T-helper 17 cell (primary cell): ENCODE measurements around the gene CCDC9. TPM values are rescaled to one million over a fixed set of nuclear protein-coding genes. Genes with fewer than 3 reads are reported as not detected.

Source experiments
- total RNA-seq, 4 donors: library from RNA in 2 of 4; stranded (reverse) in 2 of 4; gene quantifications; one replicate each; pipeline ENCODE4 v1.2.3 and lab custom pipeline; 2022 to 2026

CCDC9 gene
- total RNA-seq, 2 donors from 2014 or later: 35.6 to 53.7 TPM

Other genes with a start within 250 kb of the CCDC9 start
- gene NPAS1, start 236.7 kb upstream of the CCDC9 start, total RNA-seq: under 1 TPM; 0.47 to 0.76 TPM
- 10 to 100 TPM; 22.2 to 26.1 TPM for gene TMEM160, start 207.9 kb upstream of the CCDC9 start, total RNA-seq
- 10 to 100 TPM; 58.4 to 60.7 TPM for gene ZC3H4, start 142.7 kb upstream of the CCDC9 start, total RNA-seq
- 10 to 100 TPM; 36.2 to 37.0 TPM for gene SAE1, start 125.7 kb upstream of the CCDC9 start, total RNA-seq
- gene BBC3, start 25.3 kb upstream of the CCDC9 start, total RNA-seq: 10 to 100 TPM; 32.4 to 40.2 TPM
- gene INAFM1, start 18.4 kb downstream of the CCDC9 start, total RNA-seq: 1 to 10 TPM; 9.2 to 9.9 TPM
- 10 to 100 TPM in 1 of 2 donors, 1 to 10 TPM in 1; 2.2 to 11.3 TPM for gene C5AR1, start 53.3 kb downstream of the CCDC9 start, total RNA-seq
- 1 to 10 TPM in 1 of 2 donors, under 1 TPM in 1; 0.70 to 1.4 TPM for gene C5AR2, start 75.7 kb downstream of the CCDC9 start, total RNA-seq
- 10 to 100 TPM in 1 of 2 donors, 1 to 10 TPM in 1; 9.1 to 11.2 TPM for gene DHX34, start 92.8 kb downstream of the CCDC9 start, total RNA-seq
- gene MEIS3, start 163.0 kb downstream of the CCDC9 start, total RNA-seq: under 1 TPM in 1 of 2 donors, not detected in 1; 0.34 TPM
- gene SLC8A2, start 215.4 kb downstream of the CCDC9 start, total RNA-seq: not detected
- gene KPTN, start 227.7 kb downstream of the CCDC9 start, total RNA-seq: 1 to 10 TPM; 3.5 to 6.3 TPM